H1 (cell line): ENCODE results near the gene ERCC6.

Experiments used
- EZH2 ChIP-seq: fragments of 200-600 bp; sonication (generic); IDR thresholded peaks from 2 replicates; pipeline ENCODE4 v1.7.1; 2012; ENCODE audit warnings: low read depth, mild to moderate bottlenecking, moderate library complexity, low read length, inconsistent platforms; ENCODE audit not compliant: severe bottlenecking
- PHF8 ChIP-seq: fragments of 200-600 bp; sonication (generic); conservative IDR thresholded peaks from 2 replicates; pipeline ENCODE4 v1.7.1; 2012; ENCODE audit warnings: low read depth, mild to moderate bottlenecking, inconsistent platforms, low read length, moderate library complexity
- POLR2A ChIP-seq, 2 experiments: IDR thresholded peaks; 1 replicate in 1 of 2; 2 replicates in 1 of 2; pipeline ENCODE4 v1.6.1; 2011; ENCODE audit warnings: low read depth in 2 of 2, low read length in 2 of 2, mild to moderate bottlenecking in 2 of 2; ENCODE audit errors: control extremely low read depth in 1 of 2
- RAD21 ChIP-seq, 2 experiments: IDR thresholded peaks in 1 of 2; conservative IDR thresholded peaks in 1 of 2; 2 replicates each; pipeline ENCODE4 v1.6.1; 2011; ENCODE audit warnings: low read depth in 2 of 2, low read length in 2 of 2, improper control_type of control experiment in 1 of 2, inconsistent platforms in 1 of 2, mild to moderate bottlenecking in 1 of 2, moderate library complexity in 1 of 2
- RFX5 ChIP-seq: IDR thresholded peaks from 2 replicates; pipeline ENCODE4 v1.6.1; 2011; ENCODE audit warnings: low read depth, low read length, improper control_type of control experiment, borderline replicate concordance
- SAP30 ChIP-seq: fragments of 300-600 bp; sonication (generic); IDR thresholded peaks from 2 replicates; pipeline ENCODE4 v1.7.1; 2012; ENCODE audit warnings: low read length, moderate library complexity, mild to moderate bottlenecking, inconsistent platforms; ENCODE audit not compliant: insufficient read depth, insufficient replicate concordance
- SIN3A ChIP-seq, 2 experiments: IDR thresholded peaks in 1 of 2; conservative IDR thresholded peaks in 1 of 2; 2 replicates each; pipeline ENCODE4 v1.6.1; 2011 to 2012; ENCODE audit warnings: low read length in 2 of 2, improper control_type of control experiment in 1 of 2, low read depth in 1 of 2, mild to moderate bottlenecking in 1 of 2
- SUZ12 ChIP-seq: fragments of 200-600 bp; sonication (generic); IDR thresholded peaks from 2 replicates; pipeline ENCODE4 v1.6.1; 2012; ENCODE audit warnings: mild to moderate bottlenecking, inconsistent platforms, low read length, moderate library complexity, mixed read lengths
- TEAD4 ChIP-seq: IDR thresholded peaks from 2 replicates; pipeline ENCODE4 v1.6.1; 2012; ENCODE audit warnings: low read depth, low read length, inconsistent platforms, mixed read lengths
- TF ChIP-seq, protein P1 (sequence below), 3 experiments: IDR thresholded peaks; 1 replicate in 2 of 3; 2 replicates in 1 of 3; pipeline versions ENCODE4 v1.5.1 to v1.6.1; 2011; ENCODE audit warnings: low read length in 3 of 3, mild to moderate bottlenecking in 3 of 3, inconsistent platforms in 2 of 3, low read depth in 1 of 3, moderate library complexity in 1 of 3; ENCODE audit not compliant: insufficient read depth in 1 of 3; ENCODE audit errors: control extremely low read depth in 1 of 3
- TF ChIP-seq, protein P2 (sequence below): IDR thresholded peaks from 2 replicates; pipeline ENCODE4 v1.6.1; 2011; ENCODE audit warnings: low read depth, mild to moderate bottlenecking, low read length; ENCODE audit not compliant: insufficient read depth
- TF ChIP-seq, protein P3 (sequence below): IDR thresholded peaks from 2 replicates; pipeline ENCODE4 v1.6.1; 2012; ENCODE audit warnings: inconsistent platforms
- TF ChIP-seq, protein P4 (sequence below): IDR thresholded peaks from 2 replicates; pipeline ENCODE4 v1.6.1; 2011; ENCODE audit warnings: low read length, improper control_type of control experiment
- TF ChIP-seq, protein P5 (sequence below): IDR thresholded peaks from 2 replicates; pipeline ENCODE4 v1.6.1; 2012; ENCODE audit warnings: inconsistent platforms

DNA sequence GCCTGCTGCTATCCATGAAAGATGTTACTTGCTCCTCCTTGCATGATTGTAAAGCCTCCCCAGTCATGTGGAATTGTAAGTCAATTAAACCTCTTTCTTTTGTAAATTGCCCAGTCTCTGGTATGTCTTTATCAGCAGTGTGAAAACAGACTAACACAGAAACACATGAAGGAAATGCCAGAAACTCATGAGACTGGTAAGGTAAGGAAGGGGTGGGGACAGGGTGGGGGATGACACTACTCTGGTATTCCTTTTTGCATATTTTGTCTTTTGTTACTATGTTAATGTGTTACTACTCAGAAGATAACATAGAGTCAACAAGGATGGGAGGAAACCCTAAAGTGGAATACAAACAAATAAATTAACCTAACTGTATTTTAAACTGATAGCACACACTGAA, 73.2 kb downstream of the ERCC6 start:
- TF ChIP-seq RAD21 (IDR thresholded peaks at IDR 0.05 in 1 of 2, conservative IDR thresholded peaks at IDR 0.05 in 1 of 2; ENCODE audit: low read depth in 2 of 2, low read length in 2 of 2) = no peak
- no peak for TF ChIP-seq EZH2
- no peak for TF ChIP-seq SAP30
- TF ChIP-seq, protein P1, sequence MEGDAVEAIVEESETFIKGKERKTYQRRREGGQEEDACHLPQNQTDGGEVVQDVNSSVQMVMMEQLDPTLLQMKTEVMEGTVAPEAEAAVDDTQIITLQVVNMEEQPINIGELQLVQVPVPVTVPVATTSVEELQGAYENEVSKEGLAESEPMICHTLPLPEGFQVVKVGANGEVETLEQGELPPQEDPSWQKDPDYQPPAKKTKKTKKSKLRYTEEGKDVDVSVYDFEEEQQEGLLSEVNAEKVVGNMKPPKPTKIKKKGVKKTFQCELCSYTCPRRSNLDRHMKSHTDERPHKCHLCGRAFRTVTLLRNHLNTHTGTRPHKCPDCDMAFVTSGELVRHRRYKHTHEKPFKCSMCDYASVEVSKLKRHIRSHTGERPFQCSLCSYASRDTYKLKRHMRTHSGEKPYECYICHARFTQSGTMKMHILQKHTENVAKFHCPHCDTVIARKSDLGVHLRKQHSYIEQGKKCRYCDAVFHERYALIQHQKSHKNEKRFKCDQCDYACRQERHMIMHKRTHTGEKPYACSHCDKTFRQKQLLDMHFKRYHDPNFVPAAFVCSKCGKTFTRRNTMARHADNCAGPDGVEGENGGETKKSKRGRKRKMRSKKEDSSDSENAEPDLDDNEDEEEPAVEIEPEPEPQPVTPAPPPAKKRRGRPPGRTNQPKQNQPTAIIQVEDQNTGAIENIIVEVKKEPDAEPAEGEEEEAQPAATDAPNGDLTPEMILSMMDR (IDR thresholded peaks at IDR 0.05; ENCODE audit: control extremely low read depth in 1 of 3, insufficient read depth in 1 of 3, low read depth in 1 of 3, low read length in 3 of 3) = no peak
- TF ChIP-seq, protein P2, sequence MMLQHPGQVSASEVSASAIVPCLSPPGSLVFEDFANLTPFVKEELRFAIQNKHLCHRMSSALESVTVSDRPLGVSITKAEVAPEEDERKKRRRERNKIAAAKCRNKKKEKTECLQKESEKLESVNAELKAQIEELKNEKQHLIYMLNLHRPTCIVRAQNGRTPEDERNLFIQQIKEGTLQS = no peak
- TF ChIP-seq TEAD4 = no peak
- TF ChIP-seq PHF8 = no peak
- TF ChIP-seq SUZ12 = no peak
- TF ChIP-seq, protein P3, sequence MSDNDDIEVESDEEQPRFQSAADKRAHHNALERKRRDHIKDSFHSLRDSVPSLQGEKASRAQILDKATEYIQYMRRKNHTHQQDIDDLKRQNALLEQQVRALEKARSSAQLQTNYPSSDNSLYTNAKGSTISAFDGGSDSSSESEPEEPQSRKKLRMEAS = no peak
- TF ChIP-seq, protein P4, sequence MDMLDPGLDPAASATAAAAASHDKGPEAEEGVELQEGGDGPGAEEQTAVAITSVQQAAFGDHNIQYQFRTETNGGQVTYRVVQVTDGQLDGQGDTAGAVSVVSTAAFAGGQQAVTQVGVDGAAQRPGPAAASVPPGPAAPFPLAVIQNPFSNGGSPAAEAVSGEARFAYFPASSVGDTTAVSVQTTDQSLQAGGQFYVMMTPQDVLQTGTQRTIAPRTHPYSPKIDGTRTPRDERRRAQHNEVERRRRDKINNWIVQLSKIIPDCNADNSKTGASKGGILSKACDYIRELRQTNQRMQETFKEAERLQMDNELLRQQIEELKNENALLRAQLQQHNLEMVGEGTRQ = no peak
- TF ChIP-seq RFX5 = no peak
- TF ChIP-seq, protein P5, sequence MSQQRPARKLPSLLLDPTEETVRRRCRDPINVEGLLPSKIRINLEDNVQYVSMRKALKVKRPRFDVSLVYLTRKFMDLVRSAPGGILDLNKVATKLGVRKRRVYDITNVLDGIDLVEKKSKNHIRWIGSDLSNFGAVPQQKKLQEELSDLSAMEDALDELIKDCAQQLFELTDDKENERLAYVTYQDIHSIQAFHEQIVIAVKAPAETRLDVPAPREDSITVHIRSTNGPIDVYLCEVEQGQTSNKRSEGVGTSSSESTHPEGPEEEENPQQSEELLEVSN = no peak
- TF ChIP-seq POLR2A (IDR thresholded peaks at IDR 0.05; ENCODE audit: control extremely low read depth in 1 of 2, low read depth in 2 of 2, low read length in 2 of 2) = no peak
- TF ChIP-seq SIN3A (conservative IDR thresholded peaks at IDR 0.05 in 1 of 2, IDR thresholded peaks at IDR 0.05 in 1 of 2; ENCODE audit: low read depth in 1 of 2, low read length in 2 of 2) = no peak
